Smooth muscle cell of the brain vasculature (primary cell): ENCODE results near the gene RGPD8.
"Not testable (repeated sequence)": the region's sequence is repeated elsewhere in the genome, so short reads cannot be mapped to it uniquely, and the experiment has no call there.

Source experiments
- DNase-seq: peaks from one replicate; pipeline ENCODE4 v3.0.0-alpha.2; 2012; ENCODE audit warnings: low read depth, low spot score

Gene RGPD8

DNA sequence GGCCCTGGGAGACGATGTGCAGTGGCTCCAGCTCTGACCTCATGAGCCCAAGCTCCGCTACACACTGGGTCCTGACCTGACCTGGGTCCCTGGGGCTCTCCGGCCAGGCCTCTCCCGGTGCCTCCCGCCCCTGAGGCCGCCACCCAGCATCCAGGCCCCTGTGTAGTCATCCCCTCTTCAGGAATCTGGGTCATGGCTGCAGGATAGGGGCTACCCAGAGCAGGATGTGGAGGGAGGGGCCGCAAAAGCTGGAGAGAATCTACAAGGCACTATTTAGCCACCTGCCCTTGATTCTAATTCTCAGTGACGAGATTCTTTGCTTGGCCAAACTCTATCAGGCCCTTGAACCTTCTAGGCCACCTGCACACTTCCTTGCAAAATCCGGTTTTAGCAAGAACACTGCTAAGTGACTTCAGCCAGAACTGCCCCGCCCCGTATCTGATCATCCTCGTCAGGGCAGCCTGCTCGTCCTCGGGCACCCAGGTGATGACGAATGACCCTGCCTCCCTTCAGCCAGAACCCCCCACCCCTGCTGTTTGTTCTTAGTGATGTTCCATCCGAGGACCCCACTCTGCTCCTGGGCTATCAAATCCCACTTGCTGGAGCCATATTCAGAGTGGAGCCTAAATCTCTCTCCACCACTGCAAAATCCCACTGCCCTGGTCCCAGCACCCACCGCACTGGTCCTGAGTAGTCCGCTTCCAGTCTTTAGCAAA is 2.4 kb upstream of the RGPD8 start:
- not testable (repeated sequence) for DNase-seq

DNA sequence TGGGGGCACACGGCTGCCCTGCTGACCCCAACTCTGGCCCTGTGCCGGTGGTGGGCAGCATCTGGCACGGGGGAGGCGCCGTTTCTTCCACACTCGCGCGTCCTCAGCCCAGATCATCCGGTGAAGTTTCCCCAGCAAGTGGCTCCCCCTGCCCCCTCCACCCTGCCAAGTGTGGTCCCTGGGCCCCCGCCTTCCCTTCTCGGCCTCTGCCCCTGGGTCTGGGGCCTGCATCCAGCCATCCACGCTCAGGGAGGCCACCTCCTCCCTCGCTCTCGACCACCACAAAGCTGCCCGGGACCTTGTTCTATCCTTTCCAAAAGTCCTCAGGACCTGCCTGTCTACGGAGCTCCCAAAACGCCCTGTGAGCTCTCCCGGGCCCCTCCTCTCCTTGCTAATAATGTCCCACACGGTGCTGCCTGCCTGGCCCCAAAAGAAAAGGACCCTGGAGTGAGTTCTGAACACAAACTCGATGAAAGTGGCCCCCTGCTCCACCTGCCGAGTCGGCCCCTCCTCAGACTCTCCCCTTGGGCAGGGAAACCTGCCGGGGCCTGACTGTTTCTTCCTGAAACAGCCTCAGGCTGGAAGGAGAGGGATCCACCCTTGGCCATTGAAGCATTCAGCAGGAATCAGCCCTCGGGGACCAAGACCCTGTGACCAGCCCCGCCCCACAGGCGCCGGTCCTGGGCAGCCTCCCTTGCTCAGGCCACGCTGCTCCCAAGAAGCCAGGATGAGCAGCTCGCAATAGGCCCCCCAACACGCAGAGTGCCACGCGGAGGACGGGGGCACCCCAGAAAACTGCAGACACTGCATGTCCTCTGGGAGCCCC is 1.7 kb upstream of the RGPD8 start:
- not testable (repeated sequence) for DNase-seq

DNA sequence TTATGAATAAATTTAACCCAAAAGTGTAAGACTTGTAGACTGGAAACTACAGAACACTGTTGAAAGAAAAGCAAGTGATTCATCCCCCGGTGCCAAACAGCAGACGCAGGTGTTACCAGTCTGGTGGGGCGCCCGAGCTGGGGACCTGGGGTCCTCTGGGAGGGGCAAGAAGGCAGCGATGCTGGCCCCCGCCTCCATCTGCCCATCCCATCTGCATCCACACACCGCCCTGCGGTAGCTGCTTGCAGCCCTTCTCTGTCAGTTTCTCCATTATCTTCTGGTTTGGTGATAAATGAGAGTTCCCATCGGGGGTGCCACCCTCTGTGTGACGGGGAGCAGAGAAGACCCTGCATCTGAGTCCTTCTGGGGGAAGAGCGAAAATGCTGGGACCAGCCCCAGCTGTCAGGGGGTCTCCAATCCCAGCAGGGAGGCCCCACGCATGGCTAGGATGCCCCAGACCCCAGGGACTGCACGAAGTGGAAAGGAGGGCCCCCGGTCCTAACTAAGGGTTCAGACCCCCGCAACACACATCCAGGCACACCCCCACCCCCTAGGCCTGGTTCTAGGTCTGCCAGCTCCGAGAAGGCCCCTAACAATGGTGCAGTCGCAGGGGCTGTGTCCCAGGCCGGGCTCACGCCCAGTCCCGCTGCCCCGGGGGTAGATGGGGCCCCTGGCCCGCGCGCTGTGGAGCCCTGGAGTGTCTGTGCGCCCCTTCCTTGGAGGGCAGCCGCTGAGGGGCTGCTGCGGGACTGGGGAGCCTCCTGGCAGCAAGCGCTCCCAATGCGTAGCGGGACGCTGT is 686 bp upstream of the RGPD8 start:
- DNase-seq: no peak

DNA sequence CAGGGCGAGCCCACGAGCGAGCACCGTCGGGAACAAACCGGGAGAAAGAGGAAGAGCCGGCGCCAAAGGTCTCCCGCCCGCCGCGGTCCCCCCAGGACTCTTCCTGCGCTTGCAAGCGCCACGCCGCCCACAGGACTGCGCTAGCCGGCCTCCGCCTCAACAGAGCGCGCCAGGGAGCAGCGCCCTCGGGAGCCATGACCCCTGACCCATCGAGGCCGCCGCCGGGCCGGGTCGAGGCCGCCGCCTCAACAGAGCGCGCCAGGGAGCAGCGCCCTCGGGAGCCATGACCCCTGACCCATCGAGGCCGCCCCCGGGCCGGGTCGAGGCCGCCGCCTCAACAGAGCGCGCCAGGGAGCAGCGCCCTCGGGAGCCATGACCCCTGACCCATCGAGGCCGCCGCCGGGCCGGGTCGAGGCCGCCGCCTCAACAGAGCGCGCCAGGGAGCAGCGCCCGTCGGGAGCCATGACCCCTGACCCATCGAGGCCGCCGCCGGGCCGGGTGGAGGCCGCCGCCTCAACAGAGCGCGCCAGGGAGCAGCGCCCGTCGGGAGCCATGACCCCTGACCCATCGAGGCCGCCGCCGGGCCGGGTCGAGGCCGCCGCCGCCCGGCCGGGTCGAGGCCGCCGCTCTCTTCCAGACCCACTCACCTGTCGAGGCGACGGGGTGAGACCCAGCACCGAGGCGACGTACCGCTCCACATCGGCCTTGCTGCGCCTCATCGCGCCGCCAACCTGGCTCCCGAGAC is 538 bp downstream of the RGPD8 start:
- not testable (repeated sequence) for DNase-seq

DNA sequence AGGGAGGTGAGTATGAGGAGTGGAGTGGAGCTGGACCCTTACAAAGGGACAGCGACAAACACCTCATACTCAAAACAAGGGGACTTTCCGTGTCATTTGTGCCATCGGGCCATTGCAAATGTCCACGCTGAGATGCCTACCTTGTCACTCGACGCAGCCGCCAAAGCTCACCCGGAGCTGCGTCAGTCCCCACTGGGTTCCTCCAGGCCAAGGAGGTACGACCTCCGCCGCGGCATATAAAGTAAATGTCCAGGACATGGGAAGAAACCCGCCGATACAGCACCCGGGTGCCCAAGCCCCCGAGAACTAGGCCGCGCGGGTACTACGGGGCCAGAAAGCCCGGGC is 1.1 kb downstream of the RGPD8 start:
- not testable (repeated sequence) for DNase-seq

DNA sequence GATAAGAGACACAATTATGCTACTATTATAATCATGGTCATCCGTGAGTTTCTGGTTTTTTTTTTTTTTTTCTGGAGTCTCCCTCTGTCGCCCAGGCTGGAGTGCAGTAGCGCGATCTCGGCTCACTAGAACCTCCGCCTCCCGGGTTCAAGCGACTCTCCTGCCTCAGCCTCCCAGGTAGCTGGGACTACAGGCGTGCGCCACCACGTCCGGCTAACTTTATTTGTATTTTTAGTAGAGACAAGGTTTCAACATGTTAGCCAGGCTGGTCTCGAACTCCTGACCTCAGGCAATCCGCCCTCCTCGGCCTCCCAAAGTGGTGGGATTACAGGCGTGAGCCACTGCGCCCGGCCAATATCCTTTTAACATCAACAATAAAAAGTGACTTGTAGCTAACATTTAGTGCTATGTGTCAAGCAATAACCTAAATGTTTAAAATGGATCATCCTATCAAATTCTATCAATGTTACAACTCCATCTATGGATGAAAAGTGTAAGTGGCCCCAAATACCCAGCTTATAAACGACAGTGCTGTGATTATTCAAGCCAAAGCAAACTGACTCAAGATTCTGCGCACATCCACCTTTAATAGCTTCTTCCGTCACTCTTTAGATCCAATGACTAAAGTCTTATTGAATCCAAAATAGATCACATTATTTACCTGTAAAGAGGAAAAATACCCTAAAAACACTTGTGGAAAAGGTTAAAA is 1.7 kb downstream of the RGPD8 start:
- DNase-seq: not testable (repeated sequence)

DNA sequence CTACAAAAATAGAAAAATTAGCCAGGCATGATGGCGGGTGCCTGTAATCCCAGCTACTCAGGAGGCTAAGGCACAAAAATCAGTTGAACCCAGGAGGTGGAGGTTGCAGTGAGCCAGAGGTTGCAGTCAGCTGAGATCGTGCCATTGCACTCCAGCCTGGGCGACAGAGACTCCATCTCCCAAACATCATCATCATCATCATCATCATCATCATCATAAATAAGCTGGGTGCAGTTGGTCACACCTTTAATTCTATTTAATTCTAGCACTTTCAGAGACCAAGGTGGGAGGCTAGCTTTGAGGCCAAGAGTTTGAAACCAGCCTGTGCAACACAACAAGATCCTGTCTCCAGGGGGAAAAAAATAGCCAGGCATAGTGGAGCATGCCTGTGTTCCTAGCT is 8.9 kb downstream of the RGPD8 start:
- DNase-seq: not testable (repeated sequence)

DNA sequence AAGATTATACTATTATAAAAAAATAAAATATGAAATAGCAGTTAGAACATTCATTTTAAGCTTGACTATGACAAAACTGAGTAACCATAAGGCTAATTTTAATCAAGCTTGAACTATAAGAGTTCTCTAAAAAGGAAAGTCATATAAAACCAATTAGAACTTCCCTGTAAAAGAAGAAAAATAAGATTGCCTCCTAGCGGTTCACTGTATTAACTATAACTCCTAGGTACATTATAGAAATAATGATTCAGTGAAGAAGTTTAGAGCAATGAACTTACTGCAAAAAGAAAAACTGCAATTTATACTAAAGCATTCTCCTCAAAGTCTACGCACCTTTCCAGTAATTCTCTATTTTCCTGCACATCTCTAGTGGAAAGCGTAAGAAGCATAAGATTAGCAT is 16.6 kb downstream of the RGPD8 start:
- DNase-seq: not testable (repeated sequence)

DNA sequence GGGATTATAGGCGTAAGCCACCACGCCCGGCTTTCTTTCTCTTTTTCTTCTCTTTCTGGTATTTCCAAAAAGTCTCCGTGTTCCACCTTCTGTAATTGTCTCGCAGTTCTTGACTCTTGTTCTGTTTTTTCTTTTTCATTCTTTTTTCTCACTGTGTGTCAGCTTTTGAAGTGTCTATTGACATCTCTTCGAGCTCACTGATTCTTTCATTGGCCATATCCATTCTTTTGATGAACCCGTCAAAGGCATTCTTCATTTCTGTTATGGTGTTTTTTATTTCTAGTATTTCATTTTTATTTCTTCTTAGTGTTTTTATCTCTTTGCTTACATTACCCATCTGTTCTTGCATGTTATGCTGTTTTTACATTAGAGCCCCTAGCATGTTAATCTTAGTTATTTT is 73.4 kb downstream of the RGPD8 start:
- DNase-seq: not testable (repeated sequence)

DNA sequence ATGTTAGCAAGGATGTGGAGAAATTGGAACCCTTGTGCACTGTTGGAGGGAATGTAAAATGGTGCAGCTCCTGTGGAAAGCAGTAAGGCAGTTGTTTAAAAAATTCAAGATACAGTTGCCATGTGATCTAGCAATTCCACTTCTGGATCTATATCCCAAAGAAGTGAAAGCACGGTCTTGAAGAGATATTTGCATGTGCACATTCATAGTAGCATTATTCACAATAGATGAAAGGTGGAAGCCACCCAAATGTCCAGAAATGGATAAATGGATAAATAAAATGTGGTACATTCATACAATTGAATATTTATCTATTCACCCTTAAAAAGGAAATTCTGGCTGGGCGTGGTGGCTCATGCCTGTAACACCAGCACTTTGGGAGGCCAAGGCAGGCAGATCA is 79.1 kb downstream of the RGPD8 start:
- DNase-seq: not testable (repeated sequence)

DNA sequence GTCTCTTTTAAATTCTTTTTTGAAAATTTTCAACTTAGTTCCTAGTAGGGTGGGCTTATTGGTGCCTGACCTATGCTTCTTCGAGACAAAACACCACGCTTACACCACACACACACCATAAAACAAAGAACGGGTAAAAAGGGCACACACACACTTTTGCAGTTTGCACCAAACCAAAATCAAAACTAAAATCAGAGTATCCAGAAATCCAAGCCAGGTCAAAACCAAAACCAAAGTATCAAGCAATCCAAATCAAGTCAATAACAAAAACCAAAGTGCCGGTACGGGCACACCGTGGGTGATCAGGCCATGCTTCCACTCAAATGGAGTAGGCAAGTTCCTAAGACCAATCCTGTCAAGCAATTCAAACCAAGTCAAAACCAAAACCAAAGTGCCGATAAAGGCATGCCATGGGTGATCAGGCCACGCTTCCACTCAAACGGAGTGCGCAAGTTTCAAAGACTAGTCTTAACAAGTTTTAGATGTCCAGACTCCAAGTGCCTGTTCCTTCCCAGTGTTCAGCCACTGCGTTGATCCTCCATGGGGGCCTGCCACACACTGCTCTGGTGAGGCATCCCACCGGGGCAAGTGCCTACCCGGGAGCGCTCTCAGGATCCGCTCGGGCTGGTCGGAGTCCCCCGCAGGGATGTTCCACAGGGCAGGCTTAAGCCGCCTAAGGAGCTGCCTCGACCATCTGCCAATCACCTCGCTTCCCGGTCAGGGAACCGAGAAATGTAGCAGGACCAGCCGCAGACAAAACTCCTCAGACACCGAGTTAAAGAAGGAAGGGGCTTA is 80.4 kb downstream of the RGPD8 start:
- not testable (repeated sequence) for DNase-seq

DNA sequence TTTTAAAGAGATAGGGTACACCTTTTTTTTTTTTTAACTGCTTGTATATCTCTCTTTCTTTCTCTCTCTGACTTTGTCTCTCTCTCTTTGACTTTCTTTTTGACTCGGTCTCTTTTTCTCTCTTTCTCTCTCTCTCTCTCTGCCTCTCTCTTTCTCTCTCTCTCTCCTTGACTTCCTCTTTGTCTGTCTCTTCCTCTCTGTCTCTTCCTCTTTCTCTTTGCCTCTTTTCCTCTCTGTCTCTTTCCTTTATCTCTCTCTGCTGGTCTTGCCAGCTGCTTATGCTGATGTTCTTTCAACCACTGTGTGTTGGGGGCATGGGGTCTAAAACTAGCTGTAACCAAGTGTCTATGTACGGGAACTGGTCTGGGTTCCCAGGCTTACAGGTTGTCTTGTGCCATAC is 81.2 kb downstream of the RGPD8 start:
- not testable (repeated sequence) for DNase-seq

DNA sequence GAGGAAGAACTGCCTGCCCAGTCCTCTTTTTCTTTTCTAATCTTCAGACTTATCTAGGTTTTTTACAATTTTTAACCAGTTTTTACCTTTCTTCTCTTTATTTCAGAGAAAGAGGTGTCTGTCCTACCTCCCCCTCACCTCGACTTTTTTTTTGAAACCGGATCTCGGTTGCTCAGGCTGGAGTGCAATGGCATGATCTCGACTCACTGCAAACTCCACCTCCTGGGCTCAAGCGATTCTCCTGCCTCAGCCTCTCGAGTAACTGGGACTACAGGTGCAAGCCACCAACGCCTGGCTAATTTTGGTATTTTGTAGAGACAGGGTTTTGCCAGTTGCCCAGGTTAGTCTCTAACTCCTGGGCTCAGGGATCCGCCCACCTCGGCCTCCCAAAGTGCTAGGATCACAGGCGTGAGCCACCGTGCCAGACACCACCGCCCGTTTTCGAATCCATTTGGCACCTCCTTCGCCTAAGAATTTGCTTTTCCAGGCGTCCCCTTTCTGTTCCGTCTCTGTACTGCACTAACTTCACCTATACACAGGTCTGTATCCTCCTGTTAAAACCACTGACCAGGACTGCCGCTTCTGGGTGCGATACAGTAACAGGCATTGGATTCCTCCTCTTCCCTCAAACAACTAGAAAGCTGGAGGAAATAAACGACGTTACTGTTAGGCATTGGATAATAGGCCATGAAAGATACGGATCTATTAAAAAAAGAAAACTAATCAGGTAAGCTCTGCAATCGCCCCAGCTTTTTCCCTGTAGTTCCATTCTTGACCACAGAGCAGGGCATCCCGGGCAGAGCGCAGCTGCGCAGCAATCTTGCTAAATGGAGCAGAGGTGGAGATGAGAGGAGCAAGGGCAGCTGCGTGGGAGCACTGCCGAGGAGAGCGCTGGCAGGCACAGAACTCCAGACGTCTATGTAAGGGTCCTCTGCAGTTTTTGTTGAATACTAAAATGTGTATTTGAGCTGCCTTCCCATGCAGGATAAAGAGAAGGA is 88.1 kb downstream of the RGPD8 start:
- no peak for DNase-seq

DNA sequence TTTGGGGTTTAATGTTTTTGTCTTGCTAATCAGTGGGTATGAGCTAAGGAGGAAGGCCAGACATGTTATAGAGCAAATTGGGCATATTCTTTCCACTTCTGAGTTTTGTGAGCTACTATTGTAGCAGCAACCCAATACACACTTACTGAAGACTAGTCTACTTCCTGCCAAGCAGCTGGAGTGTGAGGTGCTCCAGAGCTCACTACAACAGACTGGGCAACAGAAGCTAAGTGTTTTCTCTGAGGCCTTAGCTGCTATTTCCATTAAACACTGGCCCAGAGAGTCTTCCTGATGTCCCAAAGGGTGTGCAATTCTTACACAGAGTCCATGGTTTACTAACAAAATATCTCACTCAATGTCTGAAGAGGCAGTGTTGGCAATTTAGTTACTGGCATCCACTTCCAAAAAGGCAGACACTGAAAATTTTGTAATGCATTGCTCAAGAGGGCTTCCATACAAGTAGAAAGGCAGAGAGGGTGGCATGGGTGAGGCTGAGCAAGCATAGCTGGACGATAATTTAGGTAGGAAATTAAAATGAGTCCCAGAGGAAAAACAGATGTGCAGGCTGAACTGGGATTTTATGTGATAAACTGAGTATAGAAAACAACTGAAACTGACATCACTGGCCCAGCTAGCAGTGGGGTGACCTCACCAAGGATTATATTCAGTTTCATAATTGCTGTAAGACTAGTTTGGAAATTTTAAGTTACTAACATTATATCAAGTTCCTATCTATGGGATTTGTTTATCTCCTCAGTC is 89.4 kb downstream of the RGPD8 start:
- DNase-seq: no peak

DNA sequence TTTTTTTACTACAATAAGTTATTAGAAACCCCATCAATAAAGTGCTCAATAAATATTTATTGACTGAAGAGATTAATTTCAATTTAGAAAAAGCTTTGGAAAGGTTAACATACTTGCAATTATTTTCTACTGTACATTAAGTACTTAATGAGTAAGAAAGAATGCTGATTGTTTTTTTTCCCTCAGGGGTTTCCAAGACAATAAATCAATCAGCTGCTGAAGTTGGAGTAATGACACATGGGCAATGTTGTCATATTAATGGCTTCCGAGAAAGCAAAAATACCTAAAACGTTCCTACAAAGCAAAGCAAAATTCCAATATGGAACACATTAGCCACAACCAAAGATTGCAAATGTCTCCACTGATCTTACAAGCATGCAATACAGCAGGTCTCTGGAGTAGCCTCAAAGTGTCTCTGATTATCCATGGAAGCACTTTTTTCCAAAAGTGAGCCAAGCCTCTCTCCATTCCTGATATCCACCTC is 91.3 kb downstream of the RGPD8 start:
- DNase-seq: no peak

DNA sequence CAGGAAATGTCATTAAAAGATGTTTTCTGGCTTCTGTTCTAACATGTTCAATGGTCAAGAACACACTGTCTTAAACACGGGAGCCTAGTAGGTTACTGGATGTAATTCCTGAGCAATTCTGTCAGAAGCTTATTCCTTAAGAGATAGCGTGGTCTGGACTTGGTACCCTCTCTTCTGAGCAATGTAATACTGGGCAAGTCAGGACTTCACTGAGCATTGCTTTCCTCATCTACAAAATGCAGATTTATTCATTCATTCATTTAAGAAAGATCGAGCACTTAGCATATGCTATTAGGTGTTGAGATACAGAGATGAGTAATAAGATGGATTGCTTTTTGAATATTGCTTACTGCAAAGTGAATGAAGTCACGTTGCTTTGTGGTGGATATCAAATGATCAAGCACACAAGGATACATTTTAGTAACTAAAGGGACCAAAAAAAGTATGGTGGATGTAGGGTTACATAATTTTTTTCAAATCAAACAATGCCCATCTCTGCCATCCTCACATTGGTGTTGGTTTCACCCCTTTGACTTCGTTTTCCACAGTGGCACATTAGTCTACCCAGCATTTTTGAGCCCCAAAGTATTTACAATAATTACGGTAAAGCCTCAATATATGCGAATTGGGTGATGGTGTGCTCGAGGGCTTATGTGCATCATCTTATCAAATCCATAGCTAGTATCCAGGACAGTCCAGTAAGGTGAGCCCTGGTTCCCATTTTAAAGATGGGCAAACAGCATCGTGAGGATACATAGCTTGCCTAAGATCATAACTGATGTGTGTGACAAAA is 92.8 kb downstream of the RGPD8 start:
- DNase-seq: no peak

DNA sequence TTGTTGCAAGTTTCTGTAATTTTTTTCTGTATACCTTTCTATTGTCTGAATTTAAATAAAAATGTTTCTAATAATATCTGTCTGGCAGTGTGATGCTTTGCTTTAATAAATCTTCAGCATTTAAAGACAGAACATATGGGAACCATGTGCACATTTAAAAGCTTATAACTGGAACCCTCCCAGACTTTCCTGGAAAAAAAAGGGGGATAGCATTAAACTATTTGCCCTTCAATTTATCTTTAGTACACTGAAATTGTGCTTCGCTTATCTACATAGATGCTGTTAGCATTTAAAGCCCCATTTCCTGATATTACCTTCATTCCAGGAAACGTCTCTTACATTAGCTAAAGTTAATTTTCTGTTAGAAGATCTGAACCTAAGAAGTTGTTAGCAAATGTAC is 93.5 kb downstream of the RGPD8 start:
- DNase-seq: no peak
